DMS114 treated with DMSO at 0.1 percent for 48 hours (cell line): ENCODE data around the gene MOSMO.

Experiments used
- DNase-seq: peaks from one replicate; lab custom pipeline; 2025; ENCODE audit not compliant: unreplicated experiment; lab: John Stamatoyannopoulos, UW

MOSMO gene

DNA sequence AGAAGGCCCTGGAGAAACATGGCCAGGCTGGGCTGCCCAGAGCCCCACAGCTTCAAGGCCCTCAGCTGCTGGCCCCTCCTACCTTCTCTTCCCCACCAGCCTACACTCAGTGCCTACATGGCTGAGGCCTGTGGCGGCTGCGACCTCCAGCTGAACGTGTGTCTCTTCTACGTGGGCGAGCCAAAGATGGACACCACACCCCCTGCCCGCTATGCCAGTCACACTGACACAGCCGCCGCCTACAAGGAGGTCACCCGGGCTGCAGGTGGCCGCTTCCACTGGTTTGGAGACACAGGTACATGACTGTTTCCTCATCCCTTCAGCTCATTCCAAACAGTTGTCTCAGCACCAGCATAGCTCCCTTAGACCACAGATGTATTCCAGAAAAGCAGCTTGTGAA, 124.9 kb downstream of the MOSMO start:
- no peak for DNase-seq
